WTC11 (cell line): ENCODE measurements around the gene DOK3. TPM values are rescaled to one million over a fixed set of nuclear protein-coding genes. Genes with fewer than 3 reads are reported as not detected.

ENCODE experiments used
- ATAC-seq: fragments of 200-7000 bp; cut with Tn5 transposase; 2 replicates; pipeline ENCODE4 v1.10.0; 2021; ENCODE audit warnings: mild to moderate bottlenecking, moderate library complexity
- CTCF ChIA-PET: fragments of 300-600 bp; sonication (Branson Sonifier 250); formaldehyde crosslinking; loops from one replicate; lab custom pipeline; 2021; ENCODE audit warnings: antibody characterized with exemption; lab: Charles Lee
- POLR2A ChIA-PET: fragments of 350-600 bp; sonication (Branson Sonifier 250); formaldehyde crosslinking; loops from one replicate; lab custom pipeline; 2021; ENCODE audit warnings: antibody characterized with exemption; lab: Charles Lee
- DNase-seq: peaks from one replicate; pipeline ENCODE4 v3.0.0; 2021; ENCODE audit warnings: low spot score
- H3K27ac Mint-ChIP-seq: 2 replicates; pipeline ENCODE4 v1.8.0; 2021; ENCODE audit warnings: mixed read lengths
- H3K27me3 Mint-ChIP-seq: 2 replicates; pipeline ENCODE4 v1.8.0; 2021; ENCODE audit warnings: low read depth, mild to moderate bottlenecking, moderate library complexity, mixed read lengths
- H3K36me3 Mint-ChIP-seq: 2 replicates; pipeline ENCODE4 v1.8.0; 2021; ENCODE audit warnings: mixed read lengths
- H3K4me1 Mint-ChIP-seq: 2 replicates; pipeline ENCODE4 v1.8.0; 2022; ENCODE audit warnings: mixed read lengths
- H3K4me3 Mint-ChIP-seq: 2 replicates; pipeline ENCODE4 v1.8.0; 2021; ENCODE audit warnings: mild to moderate bottlenecking, moderate library complexity, mixed read lengths
- H3K9me3 Mint-ChIP-seq: 2 replicates; pipeline ENCODE4 v1.8.0; 2021; ENCODE audit warnings: mixed read lengths
- ATF2 ChIP-seq: sonication (generic); formaldehyde crosslinking; IDR thresholded peaks from 2 replicates; pipeline ENCODE4 v1.8.1; 2022; ENCODE audit warnings: low read depth, missing genetic modification reagents, borderline replicate concordance
- ELF4 ChIP-seq: sonication (generic); formaldehyde crosslinking; IDR thresholded peaks from 2 replicates; pipeline ENCODE4 v1.8.1; 2022; ENCODE audit warnings: low read depth, mild to moderate bottlenecking, moderate library complexity, missing genetic modification reagents
- ERG ChIP-seq: fragments of 250-450 bp; sonication (Bioruptor Pico); IDR thresholded peaks from 2 replicates; pipeline ENCODE4 v1.8.0; 2021; ENCODE audit warnings: mild to moderate bottlenecking
- ETV6 ChIP-seq: sonication (generic); formaldehyde crosslinking; IDR thresholded peaks from 2 replicates; pipeline ENCODE4 v1.8.1; 2022; ENCODE audit warnings: mild to moderate bottlenecking, missing genetic modification reagents
- GTF2I ChIP-seq: fragments of 250-450 bp; sonication (Bioruptor Pico); conservative IDR thresholded peaks from 2 replicates; pipeline ENCODE4 v1.4.0; 2021; ENCODE audit warnings: mild to moderate bottlenecking
- JAZF1 ChIP-seq: fragments of 250-450 bp; sonication (Bioruptor Pico); IDR thresholded peaks from 2 replicates; pipeline ENCODE4 v1.9.0; 2021; ENCODE audit warnings: moderate library complexity, mild to moderate bottlenecking, inconsistent platforms
- JUN ChIP-seq: sonication (generic); formaldehyde crosslinking; IDR thresholded peaks from 2 replicates; pipeline ENCODE4 v1.8.0; 2023; ENCODE audit warnings: mild to moderate bottlenecking, missing genetic modification reagents
- NFE2L1 ChIP-seq: sonication (generic); formaldehyde crosslinking; IDR thresholded peaks from 2 replicates; pipeline ENCODE4 v1.8.1; 2023; ENCODE audit warnings: missing genetic modification reagents
- PRRX2 ChIP-seq: fragments of 250-450 bp; sonication (Bioruptor Pico); IDR thresholded peaks from 2 replicates; pipeline ENCODE4 v1.8.0; 2021; ENCODE audit warnings: mild to moderate bottlenecking
- SMAD4 ChIP-seq: sonication (generic); formaldehyde crosslinking; IDR thresholded peaks from 2 replicates; pipeline ENCODE4 v1.8.0; 2022; ENCODE audit warnings: mild to moderate bottlenecking, missing genetic modification reagents
- STAT6 ChIP-seq: sonication (generic); formaldehyde crosslinking; conservative IDR thresholded peaks from 2 replicates; pipeline ENCODE4 v1.8.1; 2023; ENCODE audit warnings: mild to moderate bottlenecking, low read depth, missing genetic modification reagents, moderate library complexity
- ZNF138 ChIP-seq: sonication (generic); formaldehyde crosslinking; conservative IDR thresholded peaks from 2 replicates; pipeline ENCODE4 v1.8.1; 2022; ENCODE audit warnings: mild to moderate bottlenecking, moderate library complexity, missing genetic modification reagents
- ZNF281 ChIP-seq: sonication (generic); formaldehyde crosslinking; IDR thresholded peaks from 2 replicates; pipeline ENCODE4 v1.8.0; 2023; ENCODE audit warnings: mild to moderate bottlenecking, missing genetic modification reagents
- total RNA-seq: library from RNA; stranded (reverse); gene quantifications from 3 replicates; pipeline ENCODE4 v1.2.3, GENCODE V29; 2021
- TF ChIP-seq, protein P1 (sequence below): fragments of 250-450 bp; sonication (Bioruptor Pico); IDR thresholded peaks from 2 replicates; pipeline ENCODE4 v1.9.0; 2021; ENCODE audit warnings: mild to moderate bottlenecking
- TF ChIP-seq, protein P2 (sequence below): sonication (generic); formaldehyde crosslinking; IDR thresholded peaks from 2 replicates; pipeline ENCODE4 v1.8.1; 2023; ENCODE audit warnings: mild to moderate bottlenecking, missing genetic modification reagents, moderate library complexity
- TF ChIP-seq, protein P3 (sequence below): sonication (generic); formaldehyde crosslinking; IDR thresholded peaks from 2 replicates; pipeline ENCODE4 v1.8.1; 2022; ENCODE audit warnings: mild to moderate bottlenecking, moderate library complexity, missing genetic modification reagents
- TF ChIP-seq, protein P4 (sequence below): sonication (generic); formaldehyde crosslinking; conservative IDR thresholded peaks from 2 replicates; pipeline ENCODE4 v1.8.1; 2022; ENCODE audit warnings: mild to moderate bottlenecking, missing genetic modification reagents

DOK3 gene
- total RNA-seq, 1 experiment from 2014 or later = 9.9 TPM

GRCh38 chr5:177501874-177502678 lies 7.5 kb downstream of the DOK3 start:
- ATAC-seq (no peak), DNase-seq (no peak)
- Mint-ChIP-seq H3K9me3 (no peaks in the 10 kb centered on the region), H3K4me1 (peaks cover 16% of the 10 kb centered on the region), H3K4me3 (no peak overlapping the region), H3K27me3 (peaks cover 31% of the 10 kb centered on the region), H3K36me3 (peaks cover 2% of the 10 kb centered on the region), H3K27ac (no peak overlapping the region; the same call in 1 of the 2 replicates)
- CTCF ChIA-PET = interaction anchor here (0.5 to 3.8 kb wide), 32 partner anchors 8 to 687 kb away, joined by 3 to 53 read pairs (median 7); partner anchors contain the start of genes DDX41, DOK3 and GRK6
- no peak for TF ChIP-seq ELF4
- TF ChIP-seq, protein P1, sequence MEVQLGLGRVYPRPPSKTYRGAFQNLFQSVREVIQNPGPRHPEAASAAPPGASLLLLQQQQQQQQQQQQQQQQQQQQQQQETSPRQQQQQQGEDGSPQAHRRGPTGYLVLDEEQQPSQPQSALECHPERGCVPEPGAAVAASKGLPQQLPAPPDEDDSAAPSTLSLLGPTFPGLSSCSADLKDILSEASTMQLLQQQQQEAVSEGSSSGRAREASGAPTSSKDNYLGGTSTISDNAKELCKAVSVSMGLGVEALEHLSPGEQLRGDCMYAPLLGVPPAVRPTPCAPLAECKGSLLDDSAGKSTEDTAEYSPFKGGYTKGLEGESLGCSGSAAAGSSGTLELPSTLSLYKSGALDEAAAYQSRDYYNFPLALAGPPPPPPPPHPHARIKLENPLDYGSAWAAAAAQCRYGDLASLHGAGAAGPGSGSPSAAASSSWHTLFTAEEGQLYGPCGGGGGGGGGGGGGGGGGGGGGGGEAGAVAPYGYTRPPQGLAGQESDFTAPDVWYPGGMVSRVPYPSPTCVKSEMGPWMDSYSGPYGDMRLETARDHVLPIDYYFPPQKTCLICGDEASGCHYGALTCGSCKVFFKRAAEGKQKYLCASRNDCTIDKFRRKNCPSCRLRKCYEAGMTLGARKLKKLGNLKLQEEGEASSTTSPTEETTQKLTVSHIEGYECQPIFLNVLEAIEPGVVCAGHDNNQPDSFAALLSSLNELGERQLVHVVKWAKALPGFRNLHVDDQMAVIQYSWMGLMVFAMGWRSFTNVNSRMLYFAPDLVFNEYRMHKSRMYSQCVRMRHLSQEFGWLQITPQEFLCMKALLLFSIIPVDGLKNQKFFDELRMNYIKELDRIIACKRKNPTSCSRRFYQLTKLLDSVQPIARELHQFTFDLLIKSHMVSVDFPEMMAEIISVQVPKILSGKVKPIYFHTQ (CRISPR knock-in tag) = no peak
- TF ChIP-seq ERG = no peak
- no peak for TF ChIP-seq ZNF281 (CRISPR knock-in tag)
- TF ChIP-seq, protein P2, sequence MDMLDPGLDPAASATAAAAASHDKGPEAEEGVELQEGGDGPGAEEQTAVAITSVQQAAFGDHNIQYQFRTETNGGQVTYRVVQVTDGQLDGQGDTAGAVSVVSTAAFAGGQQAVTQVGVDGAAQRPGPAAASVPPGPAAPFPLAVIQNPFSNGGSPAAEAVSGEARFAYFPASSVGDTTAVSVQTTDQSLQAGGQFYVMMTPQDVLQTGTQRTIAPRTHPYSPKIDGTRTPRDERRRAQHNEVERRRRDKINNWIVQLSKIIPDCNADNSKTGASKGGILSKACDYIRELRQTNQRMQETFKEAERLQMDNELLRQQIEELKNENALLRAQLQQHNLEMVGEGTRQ (CRISPR knock-in tag) = no peak
- no peak for TF ChIP-seq SMAD4 (CRISPR knock-in tag)
- no peak for TF ChIP-seq PRRX2
- TF ChIP-seq, protein P3, sequence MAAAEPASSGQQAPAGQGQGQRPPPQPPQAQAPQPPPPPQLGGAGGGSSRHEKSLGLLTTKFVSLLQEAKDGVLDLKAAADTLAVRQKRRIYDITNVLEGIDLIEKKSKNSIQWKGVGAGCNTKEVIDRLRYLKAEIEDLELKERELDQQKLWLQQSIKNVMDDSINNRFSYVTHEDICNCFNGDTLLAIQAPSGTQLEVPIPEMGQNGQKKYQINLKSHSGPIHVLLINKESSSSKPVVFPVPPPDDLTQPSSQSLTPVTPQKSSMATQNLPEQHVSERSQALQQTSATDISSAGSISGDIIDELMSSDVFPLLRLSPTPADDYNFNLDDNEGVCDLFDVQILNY (CRISPR knock-in tag) = no peak
- TF ChIP-seq ATF2 (CRISPR knock-in tag) = no peak
- TF ChIP-seq STAT6 (CRISPR knock-in tag) = no peak
- no peak for TF ChIP-seq GTF2I
- no peak for TF ChIP-seq JAZF1
- TF ChIP-seq ZNF138 (CRISPR knock-in tag) = no peak
- no peak for TF ChIP-seq JUN (CRISPR knock-in tag)
- no peak for TF ChIP-seq NFE2L1 (CRISPR knock-in tag)
- TF ChIP-seq ETV6 (CRISPR knock-in tag) = no peak
- TF ChIP-seq, protein P4, sequence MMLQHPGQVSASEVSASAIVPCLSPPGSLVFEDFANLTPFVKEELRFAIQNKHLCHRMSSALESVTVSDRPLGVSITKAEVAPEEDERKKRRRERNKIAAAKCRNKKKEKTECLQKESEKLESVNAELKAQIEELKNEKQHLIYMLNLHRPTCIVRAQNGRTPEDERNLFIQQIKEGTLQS (CRISPR knock-in tag) = no peak
- POLR2A ChIA-PET = interaction anchor here (1.2 to 1.5 kb wide), 2 partner anchors 9 to 11 kb away, joined by 4 to 5 read pairs; no protein-coding TSS in a partner anchor
